HepG2 (cell line): Measurements from ENCODE around the gene PEAR1. TPM values are rescaled to one million over a fixed set of nuclear protein-coding genes. Genes with fewer than 3 reads are reported as not detected.

Source experiments
- ATAC-seq: fragments of 200-7000 bp; cut with Tn5 transposase; 3 replicates; pipeline ENCODE4 v1.9.1; 2020; ENCODE audit warnings: mild to moderate bottlenecking, moderate library complexity
- BruUV-seq: library from RNA; stranded (reverse); fragments of 400-500 nt; replicated peaks from 2 replicates; lab custom pipeline; 2021; lab: Mats Ljungman, UMichigan
- CTCF ChIA-PET: fragments of 300-600 bp; formaldehyde crosslinking; extraction: SDS; loops from one replicate; lab custom pipeline; 2021; ENCODE audit warnings: low total read pairs, inconsistent platforms, low intra/inter-chr PET ratio; lab: Yijun Ruan, JAX
- POLR2A ChIA-PET: fragments of 350-600 bp; sonication (Branson Sonifier 250); formaldehyde crosslinking; loops from one replicate; lab custom pipeline; 2020; ENCODE audit warnings: antibody characterized with exemption, inconsistent platforms; lab: Yijun Ruan, JAX
- DNase-seq: peaks from one replicate; pipeline ENCODE4 v3.0.0-alpha.2; 2015; ENCODE audit warnings: low spot score
- FAIRE-seq: peaks from 3 replicates; lab custom pipeline; 2011; peaks lifted over from hg19 to GRCh38; lab: Jason Lieb, UNC
- H2AFZ ChIP-seq: one replicate; pipeline ENCODE4 v1.6.1; 2011; ENCODE audit warnings: low read length, inconsistent platforms
- H3K27ac ChIP-seq: fragments of 300-600 bp; 3 replicates; pipeline ENCODE4 v1.8.0; 2011; ENCODE audit warnings: mixed run types, mild to moderate bottlenecking, mixed read lengths, low read length, inconsistent platforms; ENCODE audit not compliant: insufficient read depth; ENCODE audit errors: extremely low read length
- H3K27me3 ChIP-seq, 2 experiments: fragments of 200-600 bp in 1 of 2; 2 replicates in 1 of 2; 3 replicates in 1 of 2; pipeline versions ENCODE4 v1.6.0 to v1.8.0; 2011; ENCODE audit warnings: low read length in 2 of 2, mild to moderate bottlenecking in 2 of 2, moderate library complexity in 2 of 2, inconsistent platforms in 1 of 2; ENCODE audit not compliant: insufficient read depth in 2 of 2, control insufficient read depth in 1 of 2
- H3K36me3 ChIP-seq, 2 experiments: fragments of 200-600 bp in 1 of 2; replicated peaks in 1 of 2; 2 replicates in 1 of 2; 3 replicates in 1 of 2; pipeline versions ENCODE4 v1.5.1 to v1.8.0; 2011; ENCODE audit warnings: low read length in 2 of 2, inconsistent platforms in 1 of 2; ENCODE audit not compliant: insufficient read depth in 2 of 2, control insufficient read depth in 1 of 2
- H3K4me1 ChIP-seq: 2 replicates; pipeline ENCODE4 v1.5.1; 2012; ENCODE audit warnings: low read length, inconsistent platforms; ENCODE audit not compliant: insufficient read depth
- H3K4me2 ChIP-seq: 2 replicates; pipeline ENCODE4 v1.6.0; 2011; ENCODE audit warnings: low read depth, low read length, inconsistent platforms
- H3K4me3 ChIP-seq, 3 experiments: fragments of 200-600 bp in 1 of 3; sonication (generic), shearing (Covaris generic) in 1 of 3; replicated peaks in 1 of 3; 2 replicates each; pipeline ENCODE4 v1.5.1; 2011 to 2016; ENCODE audit warnings: low read length in 3 of 3, inconsistent platforms in 2 of 3, low read depth in 2 of 3, mild to moderate bottlenecking in 2 of 3, control low read depth in 1 of 3, mixed read lengths in 1 of 3; ENCODE audit not compliant: insufficient read depth in 1 of 3
- H3K79me2 ChIP-seq: one replicate; pipeline ENCODE4 v1.6.1; 2011; ENCODE audit warnings: low read length, inconsistent platforms; ENCODE audit not compliant: insufficient read depth
- H3K9ac ChIP-seq: 2 replicates; pipeline ENCODE4 v1.6.0; 2011; ENCODE audit warnings: mild to moderate bottlenecking, low read depth, low read length, inconsistent platforms; ENCODE audit not compliant: insufficient read depth
- H3K9me3 ChIP-seq: 2 replicates; pipeline ENCODE4 v1.5.1; 2012; ENCODE audit warnings: mild to moderate bottlenecking, low read length
- H4K20me1 ChIP-seq: 2 replicates; pipeline ENCODE4 v1.6.0; 2011; ENCODE audit warnings: inconsistent platforms, mild to moderate bottlenecking, low read length, moderate library complexity; ENCODE audit not compliant: insufficient read depth
- ATF7-NPFF ChIP-seq: sonication (generic); formaldehyde crosslinking; IDR thresholded peaks from 2 replicates; pipeline ENCODE4 v1.8.1; 2023; ENCODE audit warnings: mild to moderate bottlenecking, low read depth, missing genetic modification reagents, moderate library complexity
- CHD4 ChIP-seq: fragments of 200-600 bp; sonication (generic); IDR thresholded peaks from 2 replicates; pipeline ENCODE4 v1.7.0; 2017; ENCODE audit warnings: mild to moderate bottlenecking, low read length, borderline replicate concordance
- EZH2 ChIP-seq: conservative IDR thresholded peaks from 2 replicates; pipeline ENCODE4 v1.6.1; 2012; ENCODE audit warnings: mild to moderate bottlenecking, low read depth, low read length, moderate library complexity
- FOXK1 ChIP-seq: sonication (generic); formaldehyde crosslinking; IDR thresholded peaks from 2 replicates; pipeline ENCODE4 v1.4.0; 2020; ENCODE audit warnings: low read depth, missing genetic modification reagents, borderline replicate concordance
- KAT2B ChIP-seq: fragments of 150-350 bp; IDR thresholded peaks from 2 replicates; pipeline ENCODE4 v1.6.1; 2014; ENCODE audit warnings: low read depth, low read length, borderline replicate concordance
- KDM5A ChIP-seq: fragments of 200-600 bp; sonication (generic); IDR thresholded peaks from 2 replicates; pipeline ENCODE4 v1.7.0; 2018; ENCODE audit warnings: antibody characterized with exemption, mild to moderate bottlenecking, low read length, borderline replicate concordance
- NFKB2 ChIP-seq: sonication (generic); formaldehyde crosslinking; IDR thresholded peaks from 2 replicates; pipeline ENCODE4 v1.4.0; 2020; ENCODE audit warnings: missing genetic modification reagents, borderline replicate concordance
- NR2F1 ChIP-seq, 2 experiments: fragments of 450-650 bp in 1 of 2; formaldehyde crosslinking in 1 of 2; IDR thresholded peaks; 2 replicates each; pipeline versions ENCODE4 v1.5.0 to v1.6.1; 2016 to 2020; ENCODE audit warnings: mild to moderate bottlenecking in 1 of 2, missing compliant biosample characterization in 1 of 2, missing genetic modification reagents in 1 of 2, moderate library complexity in 1 of 2
- PITX1 ChIP-seq: sonication (generic); formaldehyde crosslinking; IDR thresholded peaks from 2 replicates; pipeline ENCODE4 v1.5.1; 2020; ENCODE audit warnings: mild to moderate bottlenecking, missing genetic modification reagents
- PRMT3 ChIP-seq: sonication (generic); formaldehyde crosslinking; IDR thresholded peaks from 2 replicates; pipeline ENCODE4 v1.8.1; 2022; ENCODE audit warnings: low read depth, mild to moderate bottlenecking, moderate library complexity, missing genetic modification reagents, borderline replicate concordance
- SNAI1 ChIP-seq: sonication (generic); formaldehyde crosslinking; IDR thresholded peaks from 2 replicates; pipeline ENCODE4 v1.5.0; 2020; ENCODE audit warnings: mild to moderate bottlenecking, missing genetic modification reagents, borderline replicate concordance
- ZMYM4 ChIP-seq: sonication (generic); formaldehyde crosslinking; IDR thresholded peaks from 2 replicates; pipeline ENCODE4 v1.8.1; 2023; ENCODE audit warnings: mild to moderate bottlenecking, missing genetic modification reagents
- ZNF530 ChIP-seq: sonication (generic); formaldehyde crosslinking; IDR thresholded peaks from 2 replicates; pipeline ENCODE4 v1.5.0; 2020; ENCODE audit warnings: low read depth, mild to moderate bottlenecking, missing genetic modification reagents
- ZNF547 ChIP-seq: sonication (generic); formaldehyde crosslinking; IDR thresholded peaks from 2 replicates; pipeline ENCODE4 v1.5.1; 2020; ENCODE audit warnings: mild to moderate bottlenecking, missing genetic modification reagents
- ZNF598 ChIP-seq: sonication (generic); formaldehyde crosslinking; IDR thresholded peaks from 2 replicates; pipeline ENCODE4 v1.5.1; 2020; ENCODE audit warnings: mild to moderate bottlenecking, missing genetic modification reagents, borderline replicate concordance
- ZNF740 ChIP-seq: sonication (generic); formaldehyde crosslinking; IDR thresholded peaks from 2 replicates; pipeline ENCODE4 v1.4.0; 2020; ENCODE audit warnings: missing genetic modification reagents
- ZNF784 ChIP-seq: sonication (generic); formaldehyde crosslinking; IDR thresholded peaks from 2 replicates; pipeline ENCODE4 v1.5.1; 2020; ENCODE audit warnings: missing genetic modification reagents, mild to moderate bottlenecking, borderline replicate concordance
- ZSCAN25 ChIP-seq: sonication (generic); formaldehyde crosslinking; IDR thresholded peaks from 2 replicates; pipeline ENCODE4 v1.8.0; 2022; ENCODE audit warnings: mild to moderate bottlenecking, missing genetic modification reagents
- WGBS: methylation state at CpG from one replicate; pipeline ENCODE4 v1.1.6; 2017; ENCODE audit warnings: low lambda C conversion rate; 5-methylcytosine and 5-hydroxymethylcytosine counted together
- in situ Hi-C: cut with HindIII; loops from 2 replicates; pipeline ENCODE4 v1.10.0; 2017; ENCODE audit warnings: low pct_unique_long_range_greater_than_20kb; ENCODE audit not compliant: extremely low pct_ligation_motif_present
- intact Hi-C: fragments of 100-400 bp; cut with micrococcal nuclease; formaldehyde crosslinking; loops from one replicate; pipeline ENCODE4 v1.10.0; 2022; ENCODE audit not compliant: unreplicated experiment
- polyA plus RNA-seq, 8 experiments: library from polyadenylated mRNA; depleted of rRNA in 3 of 8; stranded (reverse) in 7 of 8; unstranded in 1 of 8; fragments of >200 nt; fragmentation: Illumina TruSeq in 4 of 8; extraction: Trizol in 4 of 8; gene quantifications; 2 replicates each; pipeline versions ENCODE4 v1.2.1 to v1.2.3, GENCODE V29; 2011 to 2016; ENCODE audit warnings: low read depth in 4 of 8, missing spikeins in 1 of 8, mixed read lengths in 1 of 8; ENCODE audit not compliant: insufficient read depth in 1 of 8
- total RNA-seq, 5 experiments: library from RNA; depleted of rRNA; stranded (reverse); fragments of >200 nt; fragmentation: Illumina TruSeq; extraction: Trizol; gene quantifications; 2 replicates each; pipeline ENCODE4 v1.2.3, GENCODE V29; 2016; ENCODE audit warnings: low read depth in 1 of 5
- TF ChIP-seq, protein P1 (sequence below): sonication (generic); formaldehyde crosslinking; IDR thresholded peaks from 2 replicates; pipeline ENCODE4 v1.9.0; 2021; ENCODE audit warnings: missing genetic modification reagents, borderline replicate concordance

Gene PEAR1
- total and polyA plus RNA-seq, 2 of the 13 experiments (the other 11 are each of a cell fraction or from before 2014, with no cell fraction given) = 0.27 to 0.41 TPM

DNA sequence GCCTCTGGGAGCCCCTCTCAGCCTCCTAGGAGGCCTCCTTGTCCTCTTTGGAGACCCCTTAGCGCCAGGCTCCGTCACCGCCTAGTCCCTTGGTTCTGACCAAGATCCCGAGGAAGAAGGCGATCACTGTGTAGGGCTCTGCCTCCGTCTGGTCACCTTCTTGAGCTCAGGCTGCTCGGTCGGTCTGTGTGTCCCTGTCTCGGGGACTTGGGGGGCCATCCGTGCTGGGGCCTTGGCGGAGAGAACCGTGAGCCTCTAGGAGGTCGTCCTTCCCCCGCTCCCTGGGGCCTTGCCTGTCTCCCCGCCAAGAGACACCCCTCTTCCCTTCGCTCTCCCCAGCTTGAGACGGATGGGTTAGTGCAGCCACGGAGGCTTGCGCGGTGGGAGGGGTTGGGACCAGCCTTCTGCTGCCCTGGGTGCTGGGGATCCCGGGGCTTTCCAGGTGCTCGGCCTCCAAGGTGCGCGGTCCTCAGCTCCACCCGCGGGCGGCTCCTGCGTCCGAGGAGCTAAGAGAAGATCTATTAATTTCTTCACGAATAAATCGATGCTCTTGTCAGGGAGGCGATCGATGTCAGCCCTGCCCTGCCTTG lies 33.9 kb upstream of the PEAR1 start:
- DNase-seq (no peak), ATAC-seq (peak; percentile 43), FAIRE-seq (no peak)
- Histone ChIP-seq H3K4me2 (peak overlapping the region; percentile 68), H3K79me2 (no peaks in the 10 kb centered on the region), H3K9me3 (no peaks in the 10 kb centered on the region), H3K9ac (no peak overlapping the region), H2AFZ (no peak overlapping the region), H3K27ac (no peak overlapping the region), H3K36me3 (no peaks in the 10 kb centered on the region), H3K27me3 (peaks cover 25 to 84% of the 10 kb centered on the region in 2 experiments), H3K4me3 (peak overlapping the region in 1 of 3 experiments; percentile 55; a peak in 1 of 6 replicates), H4K20me1 (0 out of 2 replicates have a peak, but pooled peaks cover 2% of the 10 kb centered on the region), H3K4me1 (peaks cover 24% of the 10 kb centered on the region)
- in situ Hi-C loops (loop anchor here (5.0 to 10.0 kb wide), 2 partner anchors 62 to 165 kb away; no protein-coding TSS in a partner anchor), intact Hi-C loops (loop anchor here (1.0 to 10.0 kb wide), 2 partner anchors 20 to 65 kb away; no protein-coding TSS in a partner anchor)
- 40% methylated on average over 2 of the region's 33 CpGs for WGBS
- CTCF ChIA-PET = interaction anchor here (1.4 to 3.8 kb wide), 3 partner anchors 21 to 170 kb away, joined by 6 to 21 read pairs (median 8); no protein-coding TSS in a partner anchor
- POLR2A ChIA-PET = interaction anchor here (1.0 to 1.7 kb wide), 2 partner anchors 133 to 170 kb away, joined by 4 read pairs; no protein-coding TSS in a partner anchor
- BruUV-seq = no TSS peak
- TF ChIP-seq ZNF530 (CRISPR knock-in tag) = no peak
- 0 out of 2 replicates have a peak, but pooled peaks have one; percentile 49 for TF ChIP-seq ZNF547 (CRISPR knock-in tag)
- no peak for TF ChIP-seq FOXK1
- no peak for TF ChIP-seq ZSCAN25 (CRISPR knock-in tag)
- no peak for TF ChIP-seq KDM5A
- no peak for TF ChIP-seq ZNF598
- TF ChIP-seq EZH2 = 0 out of 2 replicates have a peak, but pooled peaks have one; percentile 52
- TF ChIP-seq PITX1 (CRISPR knock-in tag) = 0 out of 2 replicates have a peak, but pooled peaks have one; percentile 19
- TF ChIP-seq NR2F1 (CRISPR knock-in tag; IDR thresholded peaks at IDR 0.05) = no peak
- TF ChIP-seq ZNF740 = no peak
- TF ChIP-seq ZMYM4 (CRISPR knock-in tag) = no peak
- no peak for TF ChIP-seq PRMT3
- TF ChIP-seq NFKB2 = no peak
- TF ChIP-seq, protein P1, sequence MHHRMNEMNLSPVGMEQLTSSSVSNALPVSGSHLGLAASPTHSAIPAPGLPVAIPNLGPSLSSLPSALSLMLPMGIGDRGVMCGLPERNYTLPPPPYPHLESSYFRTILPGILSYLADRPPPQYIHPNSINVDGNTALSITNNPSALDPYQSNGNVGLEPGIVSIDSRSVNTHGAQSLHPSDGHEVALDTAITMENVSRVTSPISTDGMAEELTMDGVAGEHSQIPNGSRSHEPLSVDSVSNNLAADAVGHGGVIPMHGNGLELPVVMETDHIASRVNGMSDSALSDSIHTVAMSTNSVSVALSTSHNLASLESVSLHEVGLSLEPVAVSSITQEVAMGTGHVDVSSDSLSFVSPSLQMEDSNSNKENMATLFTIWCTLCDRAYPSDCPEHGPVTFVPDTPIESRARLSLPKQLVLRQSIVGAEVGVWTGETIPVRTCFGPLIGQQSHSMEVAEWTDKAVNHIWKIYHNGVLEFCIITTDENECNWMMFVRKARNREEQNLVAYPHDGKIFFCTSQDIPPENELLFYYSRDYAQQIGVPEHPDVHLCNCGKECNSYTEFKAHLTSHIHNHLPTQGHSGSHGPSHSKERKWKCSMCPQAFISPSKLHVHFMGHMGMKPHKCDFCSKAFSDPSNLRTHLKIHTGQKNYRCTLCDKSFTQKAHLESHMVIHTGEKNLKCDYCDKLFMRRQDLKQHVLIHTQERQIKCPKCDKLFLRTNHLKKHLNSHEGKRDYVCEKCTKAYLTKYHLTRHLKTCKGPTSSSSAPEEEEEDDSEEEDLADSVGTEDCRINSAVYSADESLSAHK (CRISPR knock-in tag) = no peak
- TF ChIP-seq SNAI1 (CRISPR knock-in tag) = no peak
- TF ChIP-seq ATF7-NPFF = no peak
- TF ChIP-seq ZNF784 (CRISPR knock-in tag) = no peak
- TF ChIP-seq CHD4 = no peak
- peak; percentile 34; the same call in 1 of the 2 replicates for TF ChIP-seq KAT2B
